Activated naive CD4-positive, alpha-beta T cell (primary cell): ENCODE measurements around the gene PARD3B.

Experiments
- DNase-seq, 4 experiments: peaks; one replicate each; lab custom pipeline; 2025; lab: John Stamatoyannopoulos, UW

The PARD3B gene

DNA sequence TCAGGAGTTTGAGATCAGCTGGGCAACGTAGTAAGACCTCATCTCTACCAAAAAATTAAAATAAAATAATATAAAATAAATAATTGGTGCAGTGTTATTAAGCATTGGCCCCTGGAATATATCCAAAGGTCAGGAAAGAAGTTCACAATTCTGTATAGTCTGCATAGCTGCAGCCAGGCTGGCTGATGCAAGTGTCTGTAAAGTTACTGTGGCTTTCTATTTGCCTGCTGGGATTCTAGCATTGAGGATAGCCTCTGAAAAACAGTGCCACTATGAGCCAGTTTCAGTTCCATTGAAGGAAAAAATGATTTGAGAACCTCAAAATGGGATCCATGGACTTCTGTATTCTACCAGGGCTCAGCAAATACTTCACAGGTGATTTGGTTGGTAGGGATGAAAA is 208.6 kb downstream of the PARD3B start:
- DNase-seq: no peak

- no peak for DNase-seq
These were observed 209.6 kb downstream of the PARD3B start for GRCh38 chr2:204754898-204755297.

- DNase-seq: no peak
These were observed 218.9 kb downstream of the PARD3B start for GRCh38 chr2:204763974-204764703.

- no peak for DNase-seq
These were observed 225.5 kb downstream of the PARD3B start for GRCh38 chr2:204770735-204771134.

DNA sequence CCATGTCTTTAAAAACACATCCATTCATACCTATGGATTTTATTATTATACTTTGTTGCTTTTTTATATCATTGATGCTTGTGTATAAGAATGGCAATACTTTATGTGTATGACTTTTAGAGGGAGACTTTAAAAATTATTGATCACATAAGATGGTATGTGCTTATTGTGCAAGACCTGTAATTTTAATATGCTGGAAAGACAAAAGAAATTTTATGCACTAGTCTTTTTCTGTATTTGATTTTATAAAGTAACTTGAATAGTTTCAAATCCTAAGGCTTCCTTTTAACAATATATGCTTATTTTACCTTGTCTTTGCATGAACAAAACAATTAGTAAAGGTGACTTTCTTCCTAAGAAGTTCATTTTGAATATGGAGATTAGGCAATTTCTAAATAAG is 226.4 kb downstream of the PARD3B start:
- DNase-seq: no peak

GRCh38 chr2:204772546-204772945 is 227.3 kb downstream of the PARD3B start:
- DNase-seq: no peak

GRCh38 chr2:204775766-204776165 is 230.5 kb downstream of the PARD3B start:
- DNase-seq: no peak

DNA sequence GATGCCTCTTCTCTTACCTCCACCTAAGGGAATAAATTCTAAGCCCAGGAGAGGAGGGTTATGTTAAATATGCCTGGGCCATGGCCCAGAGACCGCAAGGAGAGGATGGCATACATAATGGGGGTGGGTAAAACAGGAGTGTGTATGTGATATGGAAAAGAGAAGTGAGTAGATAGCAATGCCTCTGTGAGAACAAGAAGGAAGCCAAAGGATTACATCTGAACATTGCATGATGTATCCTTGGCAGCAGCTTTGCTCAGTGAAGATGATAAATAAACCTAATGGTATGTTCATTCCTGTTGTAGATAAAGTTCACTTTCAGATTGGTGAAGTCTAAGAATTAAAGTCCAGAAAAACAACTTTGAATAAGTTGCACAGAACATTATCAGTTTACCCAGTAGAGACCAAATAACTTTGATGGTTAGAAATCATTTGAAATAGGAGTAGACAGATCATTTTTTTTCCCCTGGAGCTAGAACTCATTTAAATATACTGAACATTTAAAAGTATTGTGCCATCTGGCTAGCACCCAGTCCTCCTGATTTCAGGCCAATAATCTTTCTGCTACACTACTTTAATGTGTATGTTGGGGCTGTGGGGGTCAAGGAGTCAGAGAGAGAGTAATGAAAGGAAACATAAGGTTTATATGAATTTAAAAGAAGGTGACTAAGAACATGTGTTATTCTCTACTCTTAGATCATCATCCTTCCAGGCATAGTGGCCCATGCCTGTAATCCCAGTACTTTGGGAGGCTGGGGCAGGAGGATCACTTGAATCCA is 231.7 kb downstream of the PARD3B start:
- no peak for DNase-seq

GRCh38 chr2:204779771-204780170 is 234.5 kb downstream of the PARD3B start:
- DNase-seq: no peak

- DNase-seq: no peak
These were observed 236.7 kb downstream of the PARD3B start for GRCh38 chr2:204781941-204782340.

DNA sequence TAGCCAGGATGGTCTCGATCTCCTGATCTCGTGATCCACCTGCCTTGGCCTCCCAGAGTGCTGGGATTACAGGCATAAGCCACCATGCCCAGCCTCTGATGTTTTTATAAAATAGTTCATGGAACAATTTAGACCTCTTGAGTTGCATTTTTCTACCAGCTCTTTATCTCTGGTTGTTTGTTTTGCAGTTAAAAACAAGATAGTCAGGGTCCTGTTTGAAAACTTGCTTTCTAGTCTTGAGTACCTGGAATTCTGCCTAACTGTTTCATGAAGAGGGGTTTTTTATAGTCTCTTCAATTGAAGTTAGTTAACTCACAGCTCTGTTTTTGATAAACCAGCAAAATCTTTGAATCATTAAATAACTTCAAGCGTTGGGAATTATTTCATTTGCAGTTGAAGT is 244.8 kb downstream of the PARD3B start:
- DNase-seq: no peak

DNA sequence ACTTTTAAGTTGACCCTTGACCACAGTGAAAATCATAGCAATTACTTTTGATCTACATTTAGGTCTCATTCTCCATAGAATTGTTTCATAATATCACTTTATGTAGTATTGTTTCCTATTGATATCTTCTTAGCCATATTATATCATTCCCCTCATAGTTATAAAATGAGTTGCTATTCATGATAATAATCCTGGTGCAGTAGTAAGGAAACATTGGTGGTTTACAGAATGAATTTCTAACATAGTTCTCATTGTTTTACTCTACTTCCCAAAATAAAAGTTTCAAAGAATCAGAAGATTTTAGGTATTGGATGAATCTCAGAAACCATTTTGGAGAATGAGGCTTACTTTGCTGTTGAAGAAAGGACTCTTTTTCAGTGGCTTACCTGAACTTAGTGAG is 246.0 kb downstream of the PARD3B start:
- no peak for DNase-seq

DNA sequence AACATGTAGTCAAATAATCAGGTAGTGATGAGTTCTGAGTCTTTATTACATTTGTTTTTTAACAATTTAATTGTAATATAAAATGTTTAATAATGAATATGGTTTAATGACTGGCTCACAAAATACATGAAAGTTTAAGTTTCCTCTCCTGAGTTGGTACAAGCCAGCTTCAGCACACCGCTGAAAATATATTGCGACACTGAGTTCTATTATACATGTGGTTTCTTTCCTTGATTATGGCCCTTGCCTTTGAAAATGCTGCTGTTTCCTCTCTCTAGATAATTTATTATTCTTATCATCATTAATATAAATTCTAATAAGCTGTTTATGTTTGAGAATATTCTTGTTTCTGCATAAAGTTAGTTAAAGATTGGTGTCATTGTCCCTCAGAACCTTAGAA is 249.3 kb downstream of the PARD3B start:
- no peak for DNase-seq

DNA sequence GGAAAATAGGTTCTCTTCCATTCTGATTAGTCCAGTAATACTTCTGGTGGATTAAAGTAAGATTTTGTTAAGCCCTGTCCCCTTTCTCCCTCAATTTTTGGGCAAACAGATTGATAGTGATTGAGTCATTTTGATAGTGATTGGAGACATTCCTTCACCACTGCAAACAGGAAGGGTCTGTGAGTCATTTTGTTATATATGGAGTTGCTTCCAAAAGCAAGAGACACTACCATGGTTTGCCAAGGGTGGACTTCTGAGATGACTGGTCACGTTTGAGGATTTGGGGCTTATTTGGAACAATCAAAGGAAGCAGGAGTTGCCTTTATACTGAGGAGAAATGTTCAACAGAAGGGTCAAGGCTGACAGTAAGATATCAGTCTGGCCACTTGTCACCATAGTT is 249.9 kb downstream of the PARD3B start:
- DNase-seq: no peak

GRCh38 chr2:204796581-204796980 is 251.3 kb downstream of the PARD3B start:
- no peak for DNase-seq

GRCh38 chr2:204799791-204800190 is 254.5 kb downstream of the PARD3B start:
- no peak for DNase-seq

DNA sequence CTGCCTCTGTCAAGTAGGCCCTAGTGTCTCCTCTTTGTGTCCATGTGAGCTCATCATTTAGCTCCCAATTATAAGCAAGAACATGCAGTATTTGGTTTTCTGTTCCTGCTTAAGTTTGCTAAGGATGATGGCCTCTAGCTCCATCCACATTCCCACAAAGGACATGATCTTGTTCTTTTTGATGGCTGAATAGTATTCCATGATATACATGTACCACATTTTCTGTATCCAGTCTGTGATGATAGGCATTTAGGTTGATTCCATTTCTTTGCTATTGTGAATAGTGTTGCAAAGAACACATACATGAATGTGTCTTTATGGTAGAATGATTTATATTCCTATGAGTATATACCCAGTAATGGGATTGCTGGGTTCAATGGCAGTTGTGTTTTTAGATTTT is 263.2 kb downstream of the PARD3B start:
- no peak for DNase-seq

DNA sequence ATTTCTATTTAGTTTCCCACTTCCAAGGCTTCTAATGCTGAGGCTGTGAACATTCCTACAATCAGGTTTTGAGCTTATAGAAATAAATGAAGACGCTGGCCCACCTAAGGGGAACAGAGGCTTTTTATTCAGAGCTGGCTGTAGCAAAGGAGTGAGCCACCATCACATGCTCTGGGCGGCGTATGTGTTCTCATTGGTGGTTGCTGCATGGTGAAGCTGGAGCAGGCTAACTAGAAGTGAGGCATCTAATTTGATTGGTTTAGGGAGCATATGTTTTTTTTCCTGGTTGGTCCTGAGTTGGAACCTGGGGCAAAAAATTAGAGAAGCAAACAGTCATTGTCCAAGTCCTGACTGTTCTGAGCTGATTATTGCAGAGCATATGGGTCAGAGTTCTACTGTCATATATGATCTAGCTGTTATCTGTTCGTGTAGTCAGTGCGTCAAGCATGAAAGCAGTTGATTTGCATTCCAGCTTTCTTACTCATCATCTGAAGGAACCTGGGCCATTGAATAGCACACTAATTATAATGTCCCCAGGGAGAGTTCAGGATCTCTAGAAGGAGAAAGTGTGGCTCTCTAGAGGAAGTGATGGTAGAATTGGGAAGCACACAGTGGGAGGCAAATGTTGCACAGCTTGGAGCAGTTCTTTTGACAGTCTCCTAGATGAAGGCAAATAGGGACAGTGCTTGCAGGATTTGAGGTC is 279.6 kb downstream of the PARD3B start:
- DNase-seq: no peak

- DNase-seq: no peak
These were observed 280.4 kb downstream of the PARD3B start for GRCh38 chr2:204825681-204826080.

DNA sequence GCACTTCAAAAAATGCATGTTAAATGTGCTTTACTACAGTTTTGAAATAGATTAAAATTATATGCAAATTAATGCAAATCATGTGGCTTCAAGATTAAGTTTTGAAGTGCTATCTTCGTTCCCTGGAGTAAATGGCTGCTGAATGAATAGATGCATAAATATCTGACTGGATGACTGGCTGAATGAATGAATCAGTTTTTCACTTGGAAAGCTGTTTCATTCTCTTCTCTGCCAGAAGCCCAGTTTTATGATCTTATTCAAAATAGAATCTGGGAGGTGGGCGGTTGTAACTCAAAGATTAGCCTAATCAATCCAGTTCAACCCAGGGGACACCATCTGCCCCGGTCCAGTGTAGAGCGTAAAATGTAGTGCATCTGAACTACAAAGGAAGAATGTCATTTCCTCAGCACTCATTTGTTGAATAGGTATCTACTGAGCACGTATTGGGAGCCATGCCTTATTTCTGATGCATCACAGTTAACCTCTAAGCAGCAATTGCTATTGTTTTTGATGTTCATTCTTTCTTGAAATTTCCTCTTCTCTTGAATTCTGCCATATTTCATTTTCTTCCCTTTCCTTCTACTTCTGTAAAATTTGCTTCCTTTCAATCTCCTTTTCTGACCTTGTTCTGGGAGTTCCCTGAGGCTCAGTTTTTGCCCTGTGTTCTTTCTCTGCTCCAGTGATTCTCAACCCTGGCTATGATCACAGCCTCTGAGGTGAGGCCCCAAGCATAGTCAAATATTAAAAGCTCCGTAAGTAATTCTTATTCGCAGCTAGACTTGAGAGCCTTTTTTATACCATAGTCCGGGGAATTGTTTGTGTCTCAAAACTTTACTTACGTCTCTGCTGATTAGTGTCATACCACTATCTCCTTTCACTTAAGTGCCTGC is 282.7 kb downstream of the PARD3B start:
- no peak for DNase-seq

- DNase-seq: no peak
These were observed 289.6 kb downstream of the PARD3B start for GRCh38 chr2:204834716-204835384.
